Right atrium auricular region (tissue), 2 donors: ENCODE data around the gene PTK6. TPM values are rescaled to one million over a fixed set of nuclear protein-coding genes. Genes with fewer than 3 reads are reported as not detected.
A peak's percentile ranks its signal among the peaks of the same experiment; 100 is the strongest.
"Not testable (repeated sequence)": the region's sequence is repeated elsewhere in the genome, so short reads cannot be mapped to it uniquely, and the experiment has no call there.

Experiments used
- DNase-seq: peaks from one replicate; pipeline ENCODE4 v3.0.0-alpha.2; 2019; ENCODE audit warnings: low spot score
- H3K27ac ChIP-seq, 2 donors: fragments of 200-600 bp; sonication (generic); 1 replicate in 1 of 2; 2 replicates in 1 of 2; pipeline ENCODE4 v1.5.1; 2016 to 2019
- H3K27me3 ChIP-seq, 2 donors: fragments of 200-600 bp; sonication (generic); one replicate each; pipeline versions ENCODE4 v1.5.1 to v1.6.0; 2017 to 2019
- H3K36me3 ChIP-seq: fragments of 200-600 bp; sonication (generic); one replicate; pipeline ENCODE4 v1.5.1; 2016
- H3K4me1 ChIP-seq, 2 donors: fragments of 200-600 bp; sonication (generic); one replicate each; pipeline versions ENCODE4 v1.5.1 to v1.6.0; 2017 to 2019
- H3K4me3 ChIP-seq, 2 donors: fragments of 200-600 bp; sonication (generic); 1 replicate in 1 of 2; 2 replicates in 1 of 2; pipeline ENCODE4 v1.5.1; 2017 to 2019; ENCODE audit warnings: mild to moderate bottlenecking in 1 of 2, moderate library complexity in 1 of 2
- H3K9me3 ChIP-seq, 2 donors: fragments of 200-600 bp; sonication (generic); one replicate each; pipeline ENCODE4 v1.5.1; 2019
- CTCF ChIP-seq, 2 donors: fragments of 200-600 bp; sonication (generic); IDR thresholded peaks; one replicate each; pipeline ENCODE4 v1.5.1; 2019; ENCODE audit warnings: antibody characterized with exemption in 2 of 2
- total RNA-seq, 2 donors: library from RNA; depleted of rRNA; stranded (reverse); fragments of >200 nt; gene quantifications; one replicate each; pipeline ENCODE4 v1.1.0, GENCODE V29; 2016

PTK6 gene
- total RNA-seq, 2 donors from 2014 or later, result not detected

DNA sequence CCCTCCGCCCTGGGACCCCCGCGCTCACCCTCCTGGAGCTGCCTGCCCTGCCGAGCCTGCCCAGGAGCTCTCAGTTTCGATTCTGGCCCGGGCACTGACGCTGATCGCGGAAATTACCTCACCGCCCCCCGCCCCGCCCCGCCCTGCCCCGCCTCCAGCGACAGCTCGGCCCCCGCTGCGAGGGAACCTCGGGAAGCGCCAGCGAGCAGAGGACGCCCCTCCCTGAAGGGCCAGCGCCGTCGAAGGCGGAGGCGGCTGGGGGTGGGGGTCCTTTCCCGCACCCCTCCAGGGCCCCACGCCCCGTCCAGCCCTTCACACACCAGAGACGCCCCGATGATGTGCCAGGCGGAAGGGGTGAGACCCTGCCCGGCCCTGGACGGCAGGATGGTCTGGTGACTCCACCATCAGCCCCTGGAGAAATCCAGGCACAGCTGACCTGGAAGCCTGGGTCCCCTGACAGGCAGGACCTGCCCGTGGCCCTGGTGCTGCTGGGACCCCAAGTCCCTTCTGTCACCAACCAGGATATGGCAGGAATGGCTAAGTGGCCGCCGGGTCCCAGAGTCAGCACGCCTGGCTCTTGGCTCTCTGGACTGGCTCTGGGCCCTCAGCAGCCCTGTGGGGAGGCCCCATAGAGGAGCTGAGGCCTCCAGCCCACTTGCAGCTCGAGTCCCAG, 37.1 kb upstream of the PTK6 start, which contains the start of gene HELZ2:
Gene HELZ2 (minus strand): TSS at position 84 of the 673 bp plus-strand sequence. CDS start 1,854 bp downstream, outside the sequence.
- no peaks in the 10 kb centered on the region for H3K27me3 ChIP-seq
- no peaks in the 10 kb centered on the region for H3K9me3 ChIP-seq
- H3K4me3 ChIP-seq, result peak within 1 kb of the TSS; percentile 86 to 95
- TF ChIP-seq CTCF (IDR thresholded peaks at IDR 0.05), result no peak
- H3K27ac ChIP-seq, result peak within 1 kb of the TSS; percentile 82 to 91
- peaks cover 9% of the 10 kb centered on the region for H3K36me3 ChIP-seq
- DNase-seq, result peak; percentile 79
- peaks cover 0 to 25% of the 10 kb centered on the region in 2 donors for H3K4me1 ChIP-seq

- H3K36me3 ChIP-seq, result peaks cover 9% of the 10 kb centered on the region
- H3K4me1 ChIP-seq, result peaks cover 0 to 25% of the 10 kb centered on the region in 2 donors
- peak overlapping the region; percentile 86 to 95 for H3K4me3 ChIP-seq
- no peaks in the 10 kb centered on the region for H3K9me3 ChIP-seq
- TF ChIP-seq CTCF (IDR thresholded peaks at IDR 0.05), result no peak
- H3K27me3 ChIP-seq, result no peaks in the 10 kb centered on the region
- peak overlapping the region; percentile 82 to 91 for H3K27ac ChIP-seq
- no peak for DNase-seq
These were observed 36.5 kb upstream of the PTK6 start for GRCh38 chr20:63573647-63574131.

DNA sequence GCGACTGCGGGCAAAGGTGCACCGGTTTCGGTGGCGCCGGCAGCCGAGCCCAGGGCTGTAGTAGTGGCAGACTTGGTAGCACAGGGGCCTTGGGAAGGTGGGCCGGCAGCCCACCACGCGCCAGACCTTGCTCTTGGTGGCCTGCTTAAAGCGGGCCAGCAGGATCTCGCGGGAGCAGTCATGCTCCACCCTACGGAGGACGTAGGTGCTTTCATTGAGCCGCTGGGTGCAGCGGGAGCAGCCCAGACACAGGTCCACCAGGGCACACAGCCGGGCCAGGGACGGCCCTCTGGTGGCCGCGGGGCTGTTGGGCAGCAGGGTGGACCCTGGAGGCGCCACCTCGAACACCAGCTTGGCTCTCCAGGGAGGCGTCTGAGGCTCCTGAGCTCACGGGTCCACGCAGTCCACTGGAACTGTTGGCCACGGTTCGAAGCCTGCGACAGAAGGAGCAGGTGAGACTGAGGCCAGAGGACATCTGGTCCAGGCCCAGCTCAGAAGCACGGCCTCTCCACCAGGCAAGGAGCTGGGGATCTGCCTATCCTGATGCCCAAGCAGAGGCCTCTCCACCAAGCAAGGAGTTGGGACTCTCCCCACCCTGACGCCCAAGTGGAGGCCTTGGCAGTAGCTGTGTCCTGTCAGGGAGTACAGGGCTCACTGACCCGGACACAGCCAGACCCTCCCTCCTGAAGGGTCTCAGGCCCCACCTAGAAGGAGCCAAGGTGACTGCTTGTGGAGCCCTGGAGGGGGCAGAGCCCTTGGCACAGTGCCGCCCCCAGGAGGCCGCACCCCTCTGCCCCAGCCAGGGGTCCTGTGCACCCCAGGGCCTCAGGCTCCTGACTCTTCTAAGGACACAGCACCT, 35.8 kb upstream of the PTK6 start:
- no peak for DNase-seq
- peak overlapping the region; percentile 82 to 91 for H3K27ac ChIP-seq

GRCh38 chr20:63572071-63572787, 35.1 kb upstream of the PTK6 start:
- no peak overlapping the region for H3K27ac ChIP-seq
- no peak overlapping the region for H3K4me3 ChIP-seq

More for the DNA sequence above, 35.8 kb upstream of the PTK6 start:
- Histone ChIP-seq H3K9me3 (no peaks in the 10 kb centered on the region), H3K36me3 (peaks cover 9% of the 10 kb centered on the region), H3K4me1 (peaks cover 0 to 25% of the 10 kb centered on the region in 2 donors), H3K27me3 (no peaks in the 10 kb centered on the region), H3K4me3 (peak overlapping the region; percentile 86 to 95)
- TF ChIP-seq CTCF (IDR thresholded peaks at IDR 0.05), result no peak

GRCh38 chr20:63571087-63571478, 33.9 kb upstream of the PTK6 start:
- not testable (repeated sequence) for H3K27ac ChIP-seq, H3K36me3 ChIP-seq, H3K9me3 ChIP-seq, DNase-seq, H3K27me3 ChIP-seq, H3K4me3 ChIP-seq
- peaks cover 0 to 25% of the 10 kb centered on the region in 2 donors for H3K4me1 ChIP-seq

More at GRCh38 chr20:63572071-63572787, 35.1 kb upstream of the PTK6 start:
- no peak for TF ChIP-seq CTCF (IDR thresholded peaks at IDR 0.05)
- no peak for DNase-seq
- H3K4me1 ChIP-seq, result peaks cover 0 to 25% of the 10 kb centered on the region in 2 donors
- no peaks in the 10 kb centered on the region for H3K9me3 ChIP-seq
- H3K27me3 ChIP-seq, result no peaks in the 10 kb centered on the region
- peaks cover 9% of the 10 kb centered on the region for H3K36me3 ChIP-seq
